ENCODE measurements around the gene PRLH. TPM values are rescaled to one million over a fixed set of nuclear protein-coding genes. Genes with fewer than 3 reads are reported as not detected.

PRLH gene
- total RNA-seq, 1 donor from 2014 or later, result not detected

DNA sequence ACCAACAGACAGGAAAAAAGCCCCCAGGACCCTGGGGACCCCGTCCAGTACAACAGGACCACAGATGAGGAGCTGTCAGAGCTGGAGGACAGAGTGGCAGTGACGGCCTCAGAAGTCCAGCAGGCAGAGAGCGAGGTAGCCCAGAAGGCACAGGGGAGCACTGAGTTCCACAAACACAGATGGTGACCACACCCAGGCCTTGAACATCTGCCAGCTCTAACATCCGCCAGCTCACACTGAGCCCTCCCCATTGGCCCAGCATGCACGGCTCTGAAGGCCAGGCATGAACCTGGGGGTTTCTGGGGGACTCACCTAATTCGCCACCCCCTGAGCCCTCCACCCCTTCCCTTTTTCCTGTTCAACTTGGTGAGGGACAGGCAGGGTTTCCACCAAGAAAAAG lies 25.6 kb upstream of the PRLH start:
- Histone ChIP-seq H3K27me3 (ENCODE audit: control insufficient read depth, insufficient read depth, low read length) (no peaks in the 10 kb centered on the region), H3K36me3 (ENCODE audit: control insufficient read depth, insufficient read depth, low read length) (no peaks in the 10 kb centered on the region), H3K4me3 (ENCODE audit: low read depth, low read length) (no peak overlapping the region)
- DNase-seq (ENCODE audit: low read depth) (peak; percentile 46), FAIRE-seq (no peak)
- TF ChIP-seq, protein P1, sequence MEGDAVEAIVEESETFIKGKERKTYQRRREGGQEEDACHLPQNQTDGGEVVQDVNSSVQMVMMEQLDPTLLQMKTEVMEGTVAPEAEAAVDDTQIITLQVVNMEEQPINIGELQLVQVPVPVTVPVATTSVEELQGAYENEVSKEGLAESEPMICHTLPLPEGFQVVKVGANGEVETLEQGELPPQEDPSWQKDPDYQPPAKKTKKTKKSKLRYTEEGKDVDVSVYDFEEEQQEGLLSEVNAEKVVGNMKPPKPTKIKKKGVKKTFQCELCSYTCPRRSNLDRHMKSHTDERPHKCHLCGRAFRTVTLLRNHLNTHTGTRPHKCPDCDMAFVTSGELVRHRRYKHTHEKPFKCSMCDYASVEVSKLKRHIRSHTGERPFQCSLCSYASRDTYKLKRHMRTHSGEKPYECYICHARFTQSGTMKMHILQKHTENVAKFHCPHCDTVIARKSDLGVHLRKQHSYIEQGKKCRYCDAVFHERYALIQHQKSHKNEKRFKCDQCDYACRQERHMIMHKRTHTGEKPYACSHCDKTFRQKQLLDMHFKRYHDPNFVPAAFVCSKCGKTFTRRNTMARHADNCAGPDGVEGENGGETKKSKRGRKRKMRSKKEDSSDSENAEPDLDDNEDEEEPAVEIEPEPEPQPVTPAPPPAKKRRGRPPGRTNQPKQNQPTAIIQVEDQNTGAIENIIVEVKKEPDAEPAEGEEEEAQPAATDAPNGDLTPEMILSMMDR (IDR thresholded peaks at IDR 0.05; ENCODE audit: insufficient read depth, low read length, severe bottlenecking), result no peak

DNA sequence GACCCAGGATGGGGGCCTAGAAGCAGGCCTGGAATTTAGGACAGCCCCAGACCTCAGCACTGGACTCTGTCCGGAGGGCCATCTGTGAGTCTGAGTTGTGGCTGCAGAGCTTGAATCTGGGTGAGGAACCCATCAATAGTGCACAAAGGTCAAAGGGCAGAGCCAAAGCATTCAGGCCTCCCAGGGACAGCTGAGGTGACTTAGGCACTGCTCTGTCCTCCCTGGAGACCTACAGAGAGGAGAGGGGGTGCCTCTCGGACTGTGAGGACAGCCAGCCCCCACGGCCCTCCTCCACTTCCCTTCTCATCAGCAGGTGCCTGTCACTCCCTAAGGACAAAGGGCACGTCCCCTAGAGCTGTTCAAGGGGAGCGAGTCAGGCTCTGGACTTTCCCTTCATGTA lies 25.1 kb upstream of the PRLH start:
- DNase-seq (ENCODE audit: low read depth) (no peak), FAIRE-seq (peak; percentile 70)
- TF ChIP-seq, protein P1 (IDR thresholded peaks at IDR 0.05; ENCODE audit: insufficient read depth, low read length, severe bottlenecking), result no peak
- no peaks in the 10 kb centered on the region for H3K36me3 ChIP-seq (ENCODE audit: control insufficient read depth, insufficient read depth, low read length)
- no peak overlapping the region for H3K4me3 ChIP-seq (ENCODE audit: low read depth, low read length)
- H3K27me3 ChIP-seq (ENCODE audit: control insufficient read depth, insufficient read depth, low read length), result no peaks in the 10 kb centered on the region

DNA sequence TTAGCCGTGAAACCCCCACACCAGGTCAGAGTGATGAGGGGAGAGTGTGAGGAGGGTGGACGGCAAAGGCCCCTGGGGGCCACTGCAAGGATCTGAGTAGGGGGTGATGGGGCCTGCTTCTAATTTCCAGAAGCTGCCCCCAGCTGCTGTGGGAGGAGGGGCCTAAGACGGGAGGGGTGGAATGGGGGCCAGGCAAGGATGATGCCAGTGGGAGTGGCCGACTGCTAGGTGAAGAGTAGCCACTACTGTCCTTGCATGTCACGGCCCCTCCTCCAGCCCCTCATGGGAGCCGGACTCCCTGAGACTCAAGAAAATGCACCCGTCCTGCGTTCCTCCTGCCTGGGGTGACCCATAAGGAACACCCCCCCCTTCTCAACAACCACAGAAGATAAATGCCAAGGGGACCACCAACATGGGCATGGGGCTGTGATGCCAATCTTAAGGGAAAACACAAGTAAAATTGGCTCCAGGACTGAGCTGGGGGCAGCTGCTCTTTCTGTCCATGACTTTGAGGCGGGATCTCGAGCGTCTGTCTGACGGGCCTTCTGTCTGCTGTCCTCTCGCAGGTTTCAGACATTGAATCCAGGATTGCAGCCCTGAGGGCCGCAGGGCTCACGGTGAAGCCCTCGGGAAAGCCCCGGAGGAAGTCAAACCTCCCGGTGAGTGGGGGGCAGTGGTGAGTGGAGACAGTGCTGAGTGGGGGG lies 24.2 kb upstream of the PRLH start:
- DNase-seq (ENCODE audit: low read depth) (no peak), FAIRE-seq (no peak)
- Histone ChIP-seq H3K36me3 (ENCODE audit: control insufficient read depth, insufficient read depth, low read length) (no peaks in the 10 kb centered on the region), H3K4me3 (ENCODE audit: low read depth, low read length) (no peak overlapping the region), H3K27me3 (ENCODE audit: control insufficient read depth, insufficient read depth, low read length) (no peaks in the 10 kb centered on the region)
- TF ChIP-seq, protein P1 (IDR thresholded peaks at IDR 0.05; ENCODE audit: insufficient read depth, low read length, severe bottlenecking), result no peak

DNA sequence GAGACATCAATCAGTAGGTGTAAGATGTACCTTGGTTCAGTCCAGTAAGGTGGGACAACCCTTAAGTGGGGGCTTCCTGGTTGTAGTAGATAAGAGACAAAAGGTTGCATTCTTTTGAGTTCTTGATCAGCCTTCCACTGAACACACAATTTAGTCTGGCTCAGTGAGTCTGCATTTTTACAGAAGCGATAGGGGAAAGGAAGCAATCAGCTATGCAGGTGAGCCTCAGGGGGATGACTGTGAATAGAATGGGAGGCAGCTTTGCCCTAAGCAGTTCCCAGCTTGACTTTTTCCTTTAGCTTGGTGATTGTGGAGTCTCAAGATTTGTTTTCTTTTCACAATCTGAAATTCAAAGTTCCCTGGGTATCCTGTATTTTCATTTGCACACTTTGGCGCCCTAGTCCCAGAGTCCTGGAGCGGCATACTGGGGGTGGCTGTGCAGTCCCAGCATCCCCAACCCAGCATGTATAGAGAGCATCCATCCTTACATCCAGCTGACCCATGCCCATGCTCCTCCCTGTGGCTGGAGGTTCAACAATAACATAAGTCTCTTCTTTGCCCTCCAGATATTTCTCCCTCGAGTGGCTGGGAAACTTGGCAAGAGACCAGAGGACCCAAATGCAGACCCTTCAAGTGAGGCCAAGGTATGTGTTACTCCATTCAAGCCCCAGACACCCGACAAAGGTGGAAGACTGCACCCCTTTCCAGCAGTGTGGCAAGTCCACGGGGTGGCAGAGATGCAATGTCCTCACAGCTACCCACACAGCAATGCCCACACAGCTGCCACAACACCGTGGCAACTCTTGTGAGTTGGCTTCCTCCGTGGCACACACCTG lies 20.1 kb upstream of the PRLH start:
- no peak for DNase-seq (ENCODE audit: low read depth)
- FAIRE-seq, result peak; percentile 86
- Histone ChIP-seq H3K27me3 (ENCODE audit: control insufficient read depth, insufficient read depth, low read length) (no peaks in the 10 kb centered on the region), H3K4me3 (ENCODE audit: low read depth, low read length) (no peak overlapping the region), H3K36me3 (ENCODE audit: control insufficient read depth, insufficient read depth, low read length) (peaks cover 3% of the 10 kb centered on the region)
- TF ChIP-seq, protein P1 (IDR thresholded peaks at IDR 0.05; ENCODE audit: insufficient read depth, low read length, severe bottlenecking), result no peak

DNA sequence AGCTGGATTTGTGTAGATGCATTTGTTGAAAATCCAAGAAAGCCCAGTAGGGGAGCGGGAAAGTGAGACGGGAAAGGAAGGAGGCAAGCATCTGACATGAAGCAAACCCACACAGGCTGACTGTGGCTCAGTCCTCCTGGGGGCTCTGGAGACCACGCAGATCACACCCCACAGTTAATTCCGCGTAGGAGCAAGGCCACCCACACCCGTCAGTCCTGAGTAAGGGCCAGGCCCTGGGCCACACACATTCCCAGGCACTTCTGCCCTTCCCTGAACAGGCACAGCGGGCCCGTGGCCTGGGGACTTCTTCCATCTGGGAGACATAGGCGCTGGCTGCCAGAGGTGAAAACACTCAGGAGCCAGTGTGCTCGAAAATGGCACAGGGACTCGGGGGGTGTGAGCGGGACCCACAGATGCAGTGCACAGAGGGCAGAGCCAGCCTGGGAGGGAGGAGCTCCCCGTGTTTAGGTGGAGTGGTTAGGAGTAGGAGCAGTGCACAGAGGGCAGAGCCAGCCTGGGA lies 19.4 kb upstream of the PRLH start:
- TF ChIP-seq, protein P1 (IDR thresholded peaks at IDR 0.05; ENCODE audit: insufficient read depth, low read length, severe bottlenecking), result no peak
- no peak for DNase-seq (ENCODE audit: low read depth)
- no peak for FAIRE-seq
- Histone ChIP-seq H3K4me3 (ENCODE audit: low read depth, low read length) (no peak overlapping the region), H3K27me3 (ENCODE audit: control insufficient read depth, insufficient read depth, low read length) (no peaks in the 10 kb centered on the region), H3K36me3 (ENCODE audit: control insufficient read depth, insufficient read depth, low read length) (peaks cover 3% of the 10 kb centered on the region)

Measured in bronchial epithelial cell (primary cell).